DND-41 (cell line): ENCODE measurements around the gene PACRG.

Experiments
- EZH2 ChIP-seq: IDR thresholded peaks from 3 replicates; pipeline ENCODE4 v1.6.1; 2012; ENCODE audit warnings: borderline replicate concordance, low read depth, mild to moderate bottlenecking, moderate library complexity, low read length, inconsistent platforms; ENCODE audit not compliant: severe bottlenecking
- TF ChIP-seq, protein P1 (sequence below): IDR thresholded peaks from 2 replicates; pipeline ENCODE4 v1.5.1; 2012; ENCODE audit warnings: borderline replicate concordance, low read length, moderate library complexity, mild to moderate bottlenecking; ENCODE audit not compliant: poor library complexity, severe bottlenecking; ENCODE audit errors: extremely low read depth

DNA sequence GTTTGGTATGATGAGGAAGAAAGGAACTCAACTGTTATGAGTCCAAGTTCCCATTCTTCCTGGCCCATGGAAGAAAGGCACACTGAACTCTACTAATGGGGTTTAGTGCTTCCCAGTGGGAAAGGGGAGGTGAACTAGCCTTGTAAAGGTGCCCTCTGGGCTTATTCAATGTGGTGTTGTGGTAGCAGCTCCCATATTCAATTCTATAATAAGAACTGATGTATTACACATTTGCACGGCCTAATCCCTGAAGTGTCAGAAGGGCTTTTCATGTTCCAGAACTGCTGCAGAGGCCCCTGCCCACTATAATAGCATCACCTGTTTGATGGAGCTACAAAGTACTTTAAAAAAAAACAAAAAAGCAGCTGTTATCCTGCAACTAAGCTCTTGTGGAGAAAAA lies 17.4 kb upstream of the PACRG start:
- TF ChIP-seq, protein P1, sequence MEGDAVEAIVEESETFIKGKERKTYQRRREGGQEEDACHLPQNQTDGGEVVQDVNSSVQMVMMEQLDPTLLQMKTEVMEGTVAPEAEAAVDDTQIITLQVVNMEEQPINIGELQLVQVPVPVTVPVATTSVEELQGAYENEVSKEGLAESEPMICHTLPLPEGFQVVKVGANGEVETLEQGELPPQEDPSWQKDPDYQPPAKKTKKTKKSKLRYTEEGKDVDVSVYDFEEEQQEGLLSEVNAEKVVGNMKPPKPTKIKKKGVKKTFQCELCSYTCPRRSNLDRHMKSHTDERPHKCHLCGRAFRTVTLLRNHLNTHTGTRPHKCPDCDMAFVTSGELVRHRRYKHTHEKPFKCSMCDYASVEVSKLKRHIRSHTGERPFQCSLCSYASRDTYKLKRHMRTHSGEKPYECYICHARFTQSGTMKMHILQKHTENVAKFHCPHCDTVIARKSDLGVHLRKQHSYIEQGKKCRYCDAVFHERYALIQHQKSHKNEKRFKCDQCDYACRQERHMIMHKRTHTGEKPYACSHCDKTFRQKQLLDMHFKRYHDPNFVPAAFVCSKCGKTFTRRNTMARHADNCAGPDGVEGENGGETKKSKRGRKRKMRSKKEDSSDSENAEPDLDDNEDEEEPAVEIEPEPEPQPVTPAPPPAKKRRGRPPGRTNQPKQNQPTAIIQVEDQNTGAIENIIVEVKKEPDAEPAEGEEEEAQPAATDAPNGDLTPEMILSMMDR: no peak
- no peak for TF ChIP-seq EZH2
